GM12878 (cell line): Measurements from ENCODE around the gene IGLON5.

ENCODE experiments used
- CBFB ChIP-seq: IDR thresholded peaks from 2 replicates; pipeline ENCODE4 v1.6.1; 2016; ENCODE audit warnings: antibody characterized with exemption, low read depth
- CTCF ChIP-seq, 3 experiments: IDR thresholded peaks in 2 of 3; conservative IDR thresholded peaks in 1 of 3; 2 replicates each; pipeline ENCODE4 v1.5.1; 2011; ENCODE audit warnings: low read depth in 3 of 3, low read length in 3 of 3, mild to moderate bottlenecking in 3 of 3, control low read depth in 2 of 3, moderate library complexity in 2 of 3, inconsistent platforms in 1 of 3, mixed read lengths in 1 of 3; ENCODE audit not compliant: control insufficient read depth in 2 of 3, insufficient read depth in 1 of 3; ENCODE audit errors: extremely low read depth in 1 of 3
- EZH2 ChIP-seq: IDR thresholded peaks from 2 replicates; pipeline ENCODE4 v1.6.1; 2012; ENCODE audit warnings: low read depth, mild to moderate bottlenecking, control low read depth, inconsistent platforms, low read length, borderline replicate concordance; ENCODE audit not compliant: control insufficient read depth
- IRF4 ChIP-seq: IDR thresholded peaks from 2 replicates; pipeline ENCODE4 v1.6.1; 2011; ENCODE audit warnings: low read depth, low read length
- RCOR1 ChIP-seq: conservative IDR thresholded peaks from 2 replicates; pipeline ENCODE4 v1.6.1; 2012; ENCODE audit warnings: low read depth, low read length, improper control_type of control experiment
- SIN3A ChIP-seq: IDR thresholded peaks from 2 replicates; pipeline ENCODE4 v1.6.1; 2012; ENCODE audit warnings: low read depth, low read length, improper control_type of control experiment
- SUZ12 ChIP-seq: fragments of 200-600 bp; sonication (generic); IDR thresholded peaks from one replicate; pipeline ENCODE4 v1.6.1; 2018; ENCODE audit warnings: antibody characterized with exemption, mild to moderate bottlenecking; ENCODE audit not compliant: unreplicated experiment
- TCF12 ChIP-seq: IDR thresholded peaks from 2 replicates; pipeline ENCODE4 v1.6.1; 2011; ENCODE audit warnings: low read depth, mild to moderate bottlenecking, low read length
- TF ChIP-seq, protein P1 (sequence below): IDR thresholded peaks from 2 replicates; pipeline ENCODE4 v1.6.1; 2012; ENCODE audit warnings: low read depth, low read length, improper control_type of control experiment
- TF ChIP-seq, protein P2 (sequence below): IDR thresholded peaks from 2 replicates; pipeline ENCODE4 v1.6.1; 2011; ENCODE audit warnings: low read depth, mild to moderate bottlenecking, low read length, moderate library complexity, borderline replicate concordance; ENCODE audit errors: extremely low read depth
- TF ChIP-seq, protein P3 (sequence below): fragments of 450-650 bp; IDR thresholded peaks from 2 replicates; pipeline ENCODE4 v1.6.1; 2014; ENCODE audit warnings: mild to moderate bottlenecking

GRCh38 chr19:51305479-51305878 lies 6.0 kb upstream of the IGLON5 start:
- TF ChIP-seq, protein P1, sequence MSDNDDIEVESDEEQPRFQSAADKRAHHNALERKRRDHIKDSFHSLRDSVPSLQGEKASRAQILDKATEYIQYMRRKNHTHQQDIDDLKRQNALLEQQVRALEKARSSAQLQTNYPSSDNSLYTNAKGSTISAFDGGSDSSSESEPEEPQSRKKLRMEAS = no peak
- TF ChIP-seq CBFB (no peak), TCF12 (no peak), SIN3A (no peak), SUZ12 (no peak), CTCF (IDR thresholded peaks at IDR 0.05 in 2 of 3, conservative IDR thresholded peaks at IDR 0.05 in 1 of 3; ENCODE audit: control insufficient read depth in 2 of 3, extremely low read depth in 1 of 3, insufficient read depth in 1 of 3, low read depth in 3 of 3, low read length in 3 of 3) (no peak), RCOR1 (no peak), IRF4 (no peak), EZH2 (no peak)
- TF ChIP-seq, protein P2, sequence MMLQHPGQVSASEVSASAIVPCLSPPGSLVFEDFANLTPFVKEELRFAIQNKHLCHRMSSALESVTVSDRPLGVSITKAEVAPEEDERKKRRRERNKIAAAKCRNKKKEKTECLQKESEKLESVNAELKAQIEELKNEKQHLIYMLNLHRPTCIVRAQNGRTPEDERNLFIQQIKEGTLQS = no peak
- TF ChIP-seq, protein P3, sequence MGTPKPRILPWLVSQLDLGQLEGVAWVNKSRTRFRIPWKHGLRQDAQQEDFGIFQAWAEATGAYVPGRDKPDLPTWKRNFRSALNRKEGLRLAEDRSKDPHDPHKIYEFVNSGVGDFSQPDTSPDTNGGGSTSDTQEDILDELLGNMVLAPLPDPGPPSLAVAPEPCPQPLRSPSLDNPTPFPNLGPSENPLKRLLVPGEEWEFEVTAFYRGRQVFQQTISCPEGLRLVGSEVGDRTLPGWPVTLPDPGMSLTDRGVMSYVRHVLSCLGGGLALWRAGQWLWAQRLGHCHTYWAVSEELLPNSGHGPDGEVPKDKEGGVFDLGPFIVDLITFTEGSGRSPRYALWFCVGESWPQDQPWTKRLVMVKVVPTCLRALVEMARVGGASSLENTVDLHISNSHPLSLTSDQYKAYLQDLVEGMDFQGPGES = no peak
